ENCODE measurements around the gene PSMB7.

The PSMB7 gene

GRCh38 chr9:124321416-124321815 is 93.8 kb downstream of the PSMB7 start:
- no peak for DNase-seq

GRCh38 chr9:124320062-124320973 is 94.9 kb downstream of the PSMB7 start:
- peak; percentile 80 for DNase-seq

GRCh38 chr9:124315882-124316281 is 99.4 kb downstream of the PSMB7 start:
- no peak for DNase-seq

- no peak for DNase-seq
Measured at GRCh38 chr9:124313940-124314339, 101.3 kb downstream of the PSMB7 start.

GRCh38 chr9:124312290-124313265 is 102.7 kb downstream of the PSMB7 start:
- DNase-seq = peak; percentile 30

GRCh38 chr9:124311283-124311682 is 104.0 kb downstream of the PSMB7 start:
- DNase-seq = no peak

GRCh38 chr9:124309667-124310084 is 105.6 kb downstream of the PSMB7 start:
- DNase-seq = no peak

GRCh38 chr9:124308606-124309491 is 106.4 kb downstream of the PSMB7 start:
- DNase-seq = no peak

- DNase-seq = no peak
Measured at GRCh38 chr9:124307379-124308030, 107.7 kb downstream of the PSMB7 start.

GRCh38 chr9:124306098-124306735 is 109.0 kb downstream of the PSMB7 start:
- DNase-seq = peak; percentile 18

- DNase-seq = no peak
Measured at GRCh38 chr9:124304285-124304684, 111.0 kb downstream of the PSMB7 start.

- DNase-seq = no peak
Measured at GRCh38 chr9:124303762-124304161, 111.5 kb downstream of the PSMB7 start.
